Choroid plexus epithelial cell (primary cell): ENCODE data around the gene NXT2.
"Not testable (repeated sequence)": the region's sequence is repeated elsewhere in the genome, so short reads cannot be mapped to it uniquely, and the experiment has no call there.

Experiments
- DNase-seq: peaks from one replicate; pipeline ENCODE4 v3.0.0-alpha.2; 2010; ENCODE audit warnings: low read depth
- H3K4me3 ChIP-seq: 2 replicates; pipeline ENCODE4 v1.5.1; 2011; ENCODE audit warnings: low read depth, mild to moderate bottlenecking, control low read depth, low read length, moderate library complexity
- TF ChIP-seq, protein P1 (sequence below): conservative IDR thresholded peaks from 2 replicates; pipeline ENCODE4 v1.5.1; 2011; ENCODE audit warnings: low read depth, mild to moderate bottlenecking, control low read depth, inconsistent platforms, low read length, moderate library complexity

NXT2 gene

DNA sequence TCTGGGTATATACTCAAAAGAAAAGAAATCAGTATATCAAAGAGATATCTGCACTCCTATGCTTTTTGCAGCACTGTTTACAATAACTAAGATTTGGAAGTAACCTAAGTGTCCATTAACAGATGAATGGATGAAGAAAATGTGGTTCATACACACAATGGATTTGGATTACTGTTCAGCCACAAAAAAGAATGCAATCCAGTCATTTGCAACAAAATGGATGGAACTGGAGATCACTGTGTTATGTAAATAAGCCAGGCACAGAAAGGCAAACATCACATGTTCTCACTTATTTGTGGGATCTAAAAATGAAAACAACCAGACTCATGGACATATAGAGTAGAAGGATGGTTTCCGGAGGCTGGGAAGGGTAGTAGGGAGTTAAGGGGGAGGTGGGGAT, 17.6 kb upstream of the NXT2 start:
- no peak for DNase-seq
- TF ChIP-seq, protein P1, sequence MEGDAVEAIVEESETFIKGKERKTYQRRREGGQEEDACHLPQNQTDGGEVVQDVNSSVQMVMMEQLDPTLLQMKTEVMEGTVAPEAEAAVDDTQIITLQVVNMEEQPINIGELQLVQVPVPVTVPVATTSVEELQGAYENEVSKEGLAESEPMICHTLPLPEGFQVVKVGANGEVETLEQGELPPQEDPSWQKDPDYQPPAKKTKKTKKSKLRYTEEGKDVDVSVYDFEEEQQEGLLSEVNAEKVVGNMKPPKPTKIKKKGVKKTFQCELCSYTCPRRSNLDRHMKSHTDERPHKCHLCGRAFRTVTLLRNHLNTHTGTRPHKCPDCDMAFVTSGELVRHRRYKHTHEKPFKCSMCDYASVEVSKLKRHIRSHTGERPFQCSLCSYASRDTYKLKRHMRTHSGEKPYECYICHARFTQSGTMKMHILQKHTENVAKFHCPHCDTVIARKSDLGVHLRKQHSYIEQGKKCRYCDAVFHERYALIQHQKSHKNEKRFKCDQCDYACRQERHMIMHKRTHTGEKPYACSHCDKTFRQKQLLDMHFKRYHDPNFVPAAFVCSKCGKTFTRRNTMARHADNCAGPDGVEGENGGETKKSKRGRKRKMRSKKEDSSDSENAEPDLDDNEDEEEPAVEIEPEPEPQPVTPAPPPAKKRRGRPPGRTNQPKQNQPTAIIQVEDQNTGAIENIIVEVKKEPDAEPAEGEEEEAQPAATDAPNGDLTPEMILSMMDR = no peak

DNA sequence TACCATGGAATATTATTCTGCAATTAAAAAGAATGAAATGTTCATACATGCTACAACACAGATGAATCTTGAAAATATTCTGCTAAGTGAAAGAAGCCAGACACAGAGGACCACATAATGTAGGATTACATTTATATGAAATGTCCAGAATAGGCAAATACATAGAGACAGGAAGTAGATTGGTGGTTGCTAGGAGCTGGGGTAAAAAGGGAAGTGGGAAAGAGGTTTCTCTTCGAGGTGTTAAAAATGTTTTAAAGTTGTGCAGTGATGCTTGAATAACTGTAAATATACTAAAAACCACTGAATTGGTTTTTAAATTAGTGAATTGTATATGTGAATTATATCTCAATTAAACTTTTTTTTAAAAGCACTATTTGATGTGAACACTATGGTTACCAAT, 3.6 kb upstream of the NXT2 start:
- H3K4me3 ChIP-seq = no peak overlapping the region
- TF ChIP-seq, protein P1 = no peak
- no peak for DNase-seq

More for the DNA sequence above, 17.6 kb upstream of the NXT2 start:
- H3K4me3 ChIP-seq = no peak overlapping the region

DNA sequence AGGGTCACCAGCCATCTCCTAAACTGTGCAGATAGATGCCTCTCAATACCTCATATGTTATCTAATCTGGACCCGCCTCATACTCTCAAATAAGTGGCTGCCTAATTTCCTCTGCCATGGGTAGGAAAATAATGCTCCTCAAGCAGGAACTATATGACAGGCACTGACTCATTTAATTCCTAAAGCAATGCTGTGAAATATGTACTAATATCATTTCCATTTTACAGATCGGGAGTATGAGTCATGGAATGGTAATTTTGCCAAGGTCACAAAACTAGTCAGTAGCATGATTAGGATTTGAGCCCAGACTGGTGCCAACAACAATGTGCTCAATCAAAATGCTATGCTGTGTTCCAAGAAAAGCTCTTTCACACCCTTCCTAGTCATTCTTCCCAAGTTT, 3.0 kb upstream of the NXT2 start:
- TF ChIP-seq, protein P1 = no peak
- peak; percentile 10 for DNase-seq
- H3K4me3 ChIP-seq = no peak overlapping the region

DNA sequence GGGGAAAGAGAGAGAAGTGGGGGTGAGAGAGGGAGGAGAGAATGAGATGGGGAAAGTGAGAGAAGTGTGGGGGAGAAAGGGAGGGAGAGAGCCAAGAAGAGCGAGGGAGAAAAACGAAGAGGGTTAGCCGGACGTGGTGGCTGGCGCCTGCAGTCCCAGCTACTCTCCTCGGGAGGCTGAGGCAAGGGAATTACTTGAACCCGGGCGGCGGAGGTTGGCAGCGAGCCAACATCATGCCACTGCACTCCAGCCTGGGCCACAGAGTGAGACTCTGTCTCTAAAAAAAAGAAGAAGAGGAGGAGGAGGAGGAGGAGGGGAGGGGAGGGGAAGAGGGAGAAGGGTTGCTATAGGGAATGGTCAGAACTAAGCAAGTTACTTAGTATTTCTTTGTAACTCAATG, 1.7 kb upstream of the NXT2 start:
- no peak overlapping the region for H3K4me3 ChIP-seq
- TF ChIP-seq, protein P1 = no peak
- DNase-seq = no peak

DNA sequence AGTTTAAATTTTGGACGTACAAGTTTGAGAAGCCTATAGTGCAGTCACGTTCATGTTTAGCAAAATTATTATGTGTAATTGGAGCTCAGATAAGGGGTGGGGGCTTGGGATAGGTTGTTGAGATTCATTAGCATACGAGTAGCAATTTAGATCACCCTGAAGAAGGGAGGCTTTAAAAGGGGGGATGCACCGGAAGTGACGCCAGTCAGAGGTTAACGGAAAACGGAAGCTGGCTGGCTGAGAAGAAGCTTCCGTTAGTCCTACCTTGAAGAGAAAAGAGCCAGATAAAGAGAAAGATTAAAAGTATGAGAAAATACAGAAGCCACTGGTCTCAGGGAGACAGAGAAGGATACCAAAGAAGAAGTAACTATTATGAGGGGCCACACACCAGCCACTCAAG, 1.1 kb upstream of the NXT2 start:
- no peak for DNase-seq
- TF ChIP-seq, protein P1 = no peak
- H3K4me3 ChIP-seq = no peak overlapping the region

DNA sequence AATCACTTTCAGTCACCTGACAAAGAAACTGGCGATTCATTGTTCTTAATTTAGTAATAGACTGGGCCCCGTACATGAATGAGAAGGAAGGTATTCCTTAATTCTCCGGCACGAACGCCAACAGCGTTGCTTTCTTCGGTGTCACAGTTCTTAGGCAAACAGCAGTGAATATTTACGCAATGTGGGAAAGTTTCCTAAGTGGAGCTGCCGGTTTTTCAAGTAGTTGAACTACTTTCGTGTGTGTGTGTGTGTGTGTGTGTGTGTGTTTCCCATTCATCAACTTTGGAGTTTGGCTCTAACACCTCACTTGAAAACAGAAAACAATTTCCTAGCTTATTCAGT, 651 bp downstream of the NXT2 start:
- peak overlapping the region; percentile 73 for H3K4me3 ChIP-seq
- peak; percentile 78 for DNase-seq
- TF ChIP-seq, protein P1 = no peak

DNA sequence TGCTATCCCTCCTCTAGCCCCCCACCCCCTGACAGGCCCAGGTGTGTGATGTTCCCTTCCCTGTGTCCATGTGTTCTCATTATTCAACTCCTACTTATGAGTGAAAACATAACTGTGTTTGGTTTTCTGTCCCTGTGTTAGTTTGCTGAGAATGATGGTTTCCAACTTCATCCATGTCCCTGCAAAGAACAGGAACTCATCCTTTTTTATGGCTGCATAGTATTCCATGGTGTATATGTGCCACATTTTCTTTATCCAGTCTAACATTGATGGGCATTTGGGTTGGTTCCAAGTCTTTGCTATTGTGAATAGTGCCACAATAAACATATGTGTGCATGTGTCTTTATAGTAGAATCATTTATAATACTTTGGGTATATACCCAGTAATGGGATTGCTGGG, 2.4 kb downstream of the NXT2 start:
- not testable (repeated sequence) for DNase-seq, H3K4me3 ChIP-seq

DNA sequence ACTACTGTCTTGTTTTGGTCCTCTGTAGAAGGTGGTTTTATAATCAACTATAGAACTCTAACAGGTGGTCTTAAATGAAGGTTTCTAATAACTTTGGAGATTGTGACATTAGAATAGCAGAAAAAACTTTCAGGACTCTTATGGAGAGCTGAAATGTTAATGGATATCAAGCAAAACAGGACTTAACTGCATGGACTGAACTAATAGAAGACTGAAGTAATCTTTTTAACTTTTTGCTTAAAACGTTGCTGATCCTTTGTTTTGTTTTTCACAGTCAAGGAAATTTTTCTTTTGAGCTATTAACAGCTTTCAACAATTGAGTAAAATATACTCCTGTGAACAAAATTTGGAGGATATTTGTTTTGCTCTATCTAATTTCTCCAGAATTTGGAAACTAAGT, 17.2 kb downstream of the NXT2 start:
- H3K4me3 ChIP-seq = no peak overlapping the region
- DNase-seq = no peak
- TF ChIP-seq, protein P1 = no peak

DNA sequence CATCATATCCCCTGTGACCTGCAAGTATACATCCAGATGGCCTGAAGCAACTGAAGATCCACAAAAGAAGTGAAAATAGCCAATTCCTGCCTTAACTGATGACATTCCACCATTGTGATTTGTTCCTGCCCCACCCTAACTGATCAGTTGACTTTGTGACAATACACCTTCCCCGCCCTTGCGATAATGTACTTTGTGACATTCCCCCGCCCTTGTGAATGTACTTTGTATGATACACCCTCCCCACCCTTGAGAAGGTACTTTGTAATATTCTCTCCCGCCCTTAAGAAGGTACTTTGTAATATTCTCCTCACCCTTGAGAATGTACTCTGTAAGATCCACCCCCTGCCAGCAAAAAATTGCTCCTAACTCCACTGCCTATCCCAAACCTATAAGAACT, 39.4 kb downstream of the NXT2 start:
- DNase-seq, H3K4me3 ChIP-seq: not testable (repeated sequence)
